Adrenal gland (tissue), 12 donors: ENCODE results near the gene GTPBP3. TPM values are rescaled to one million over a fixed set of nuclear protein-coding genes. Genes with fewer than 3 reads are reported as not detected.

Experiments
- DNase-seq, 7 donors: peaks; one replicate each; pipeline ENCODE4 v3.0.0-alpha.2; 2019 to 2020
- H3K27ac ChIP-seq, 5 donors: fragments of 200-600 bp; sonication (generic) in 4 of 5; 1 replicate in 3 of 5; 2 replicates in 2 of 5; pipeline versions ENCODE4 v1.5.1 to v1.8.0; 2016 to 2020; ENCODE audit warnings: mild to moderate bottlenecking in 1 of 5
- H3K27me3 ChIP-seq: fragments of 200-600 bp; 2 replicates; pipeline ENCODE4 v1.8.0; 2021
- H3K36me3 ChIP-seq, 2 donors: fragments of 200-600 bp; replicated peaks in 1 of 2; 1 replicate in 1 of 2; 2 replicates in 1 of 2; pipeline versions ENCODE4 v1.5.1 to v1.8.0; 2018 to 2022
- H3K4me1 ChIP-seq, 2 donors: fragments of 200-600 bp; replicated peaks in 1 of 2; 1 replicate in 1 of 2; 2 replicates in 1 of 2; pipeline versions ENCODE4 v1.5.1 to v1.8.0; 2018 to 2021
- H3K4me3 ChIP-seq, 4 donors: fragments of 200-600 bp; sonication (generic) in 3 of 4; one replicate each; pipeline ENCODE4 v1.5.1; 2016 to 2018
- H3K9me3 ChIP-seq, 3 donors: fragments of 200-600 bp; sonication (generic) in 1 of 3; replicated peaks in 1 of 3; 1 replicate in 2 of 3; 2 replicates in 1 of 3; pipeline versions ENCODE4 v1.5.1 to v1.8.0; 2016 to 2021
- POLR2A ChIP-seq, 2 donors: fragments of 450-650 bp; IDR thresholded peaks; one replicate each; pipeline ENCODE4 v1.6.1; 2017; ENCODE audit warnings: antibody characterized with exemption in 2 of 2, mild to moderate bottlenecking in 2 of 2, moderate library complexity in 1 of 2
- WGBS, 4 donors: extraction: QIAGEN DNeasy Blood & Tissue Kit in 2 of 4; methylation state at CpG; one replicate each; pipeline versions ENCODE4 v1.1.5 to v1.1.7; 2013 to 2017; 5-methylcytosine and 5-hydroxymethylcytosine counted together
- intact Hi-C, 2 donors: fragments of 100-400 bp; cut with DNase I; formaldehyde crosslinking; loops; one replicate each; pipeline versions ENCODE4 v1.14.1 to v1.15.0; 2022 to 2023
- polyA plus RNA-seq, 3 donors: library from polyadenylated mRNA; stranded (reverse); fragments of 200-250 nt in 2 of 3; fragments of 350-450 nt in 1 of 3; fragmentation: Illumina TruSeq in 1 of 3; extraction: RNeasy Lipid Tissue Mini Kit (QIAGEN cat#74804) in 1 of 3; gene quantifications; one replicate each; pipeline ENCODE4 v1.2.3, GENCODE V29; 2013 to 2014
- total RNA-seq, 9 donors: library from RNA; depleted of rRNA in 4 of 9; stranded (reverse); fragments of >200 nt in 4 of 9; fragments of 120-200 nt in 1 of 9; fragmentation: NEBNext Ultra II Directional in 1 of 9; extraction: Animal tissue kit (Norgen Biotek cat#: 25700) in 1 of 9; gene quantifications; one replicate each; pipeline versions ENCODE4 v1.1.0 to v1.2.4, GENCODE V29; 2013 to 2023
- TF ChIP-seq, protein P1 (sequence below), 6 experiments: fragments of 450-650 bp in 4 of 6; fragments of 200-600 bp in 2 of 6; sonication (generic) in 1 of 6; IDR thresholded peaks; 1 replicate in 5 of 6; 2 replicates in 1 of 6; pipeline versions ENCODE4 v1.5.1 to v1.8.0; 2016 to 2021; ENCODE audit warnings: antibody characterized with exemption in 6 of 6, mild to moderate bottlenecking in 2 of 6, moderate library complexity in 1 of 6
- donor health status: healthy with polysubstance abuse.
- donor health status: Bipolar disorder and iron deficiency.
- donor health status: DM: yes; HTN: yes; CAD: no.
- donor health status: DM: no; HTN: no; CAD: no.
- donor health status: DM: no; HTN: no; CAD: no.
- donor health status: DM: yes; HTN: yes; CAD: no.

GTPBP3 gene
- total and polyA plus RNA-seq, 12 donors, result 5.5 to 50.4 (median 23.8) TPM

DNA sequence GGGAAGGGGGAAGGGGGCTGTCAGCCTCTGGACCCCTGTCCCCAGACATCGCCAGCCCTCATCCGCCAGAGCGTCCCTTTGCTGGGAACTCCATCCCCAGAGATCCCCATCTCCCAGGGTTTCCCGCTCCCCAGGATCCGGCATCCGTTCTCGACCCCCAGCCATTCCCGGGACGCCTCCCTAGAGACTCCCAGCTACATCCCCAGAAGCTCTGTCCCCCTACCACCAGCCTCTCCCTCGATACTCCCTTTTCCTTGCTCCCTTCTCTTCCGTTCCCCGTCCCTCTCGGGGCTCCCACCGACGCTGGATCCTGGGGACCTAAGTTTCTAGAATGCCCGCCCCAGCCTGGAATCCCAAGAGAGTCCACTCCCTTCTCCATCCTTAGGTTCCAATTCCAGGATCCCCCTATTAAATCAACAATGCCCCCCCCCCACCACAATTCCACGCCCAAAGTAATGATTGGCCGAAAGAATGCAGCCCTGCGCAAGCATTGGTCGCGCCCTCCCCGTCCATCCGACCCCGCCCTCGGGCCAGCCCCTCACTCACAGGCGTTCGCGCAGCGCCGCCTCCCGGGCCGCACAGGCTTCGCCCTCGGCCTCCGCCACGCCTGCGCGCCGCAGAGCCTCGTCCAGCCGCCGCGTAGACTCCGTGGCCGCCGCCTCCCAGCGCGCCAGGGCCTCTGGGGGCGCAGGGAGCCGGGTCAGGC is 53.5 kb downstream of the GTPBP3 start:
- Histone ChIP-seq H3K27ac (peak overlapping the region in 2 of 5 donors; percentile 47), H3K9me3 (no peaks in the 10 kb centered on the region), H3K27me3 (no peaks in the 10 kb centered on the region), H3K4me1 (peaks cover 14 to 34% of the 10 kb centered on the region in 2 donors), H3K36me3 (no peaks in the 10 kb centered on the region), H3K4me3 (peak overlapping the region in 2 of 4 donors; percentile 20 to 52)
- DNase-seq, result peak; percentile 88 to 95 (median 94)
- intact Hi-C loops, result loop anchor here in 1 of 2 donors (5.0 kb wide), 1 partner anchor 71 kb away; the partner anchor contains the start of gene NXNL1
- TF ChIP-seq, protein P1, sequence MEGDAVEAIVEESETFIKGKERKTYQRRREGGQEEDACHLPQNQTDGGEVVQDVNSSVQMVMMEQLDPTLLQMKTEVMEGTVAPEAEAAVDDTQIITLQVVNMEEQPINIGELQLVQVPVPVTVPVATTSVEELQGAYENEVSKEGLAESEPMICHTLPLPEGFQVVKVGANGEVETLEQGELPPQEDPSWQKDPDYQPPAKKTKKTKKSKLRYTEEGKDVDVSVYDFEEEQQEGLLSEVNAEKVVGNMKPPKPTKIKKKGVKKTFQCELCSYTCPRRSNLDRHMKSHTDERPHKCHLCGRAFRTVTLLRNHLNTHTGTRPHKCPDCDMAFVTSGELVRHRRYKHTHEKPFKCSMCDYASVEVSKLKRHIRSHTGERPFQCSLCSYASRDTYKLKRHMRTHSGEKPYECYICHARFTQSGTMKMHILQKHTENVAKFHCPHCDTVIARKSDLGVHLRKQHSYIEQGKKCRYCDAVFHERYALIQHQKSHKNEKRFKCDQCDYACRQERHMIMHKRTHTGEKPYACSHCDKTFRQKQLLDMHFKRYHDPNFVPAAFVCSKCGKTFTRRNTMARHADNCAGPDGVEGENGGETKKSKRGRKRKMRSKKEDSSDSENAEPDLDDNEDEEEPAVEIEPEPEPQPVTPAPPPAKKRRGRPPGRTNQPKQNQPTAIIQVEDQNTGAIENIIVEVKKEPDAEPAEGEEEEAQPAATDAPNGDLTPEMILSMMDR (IDR thresholded peaks at IDR 0.05), result peak; percentile 22 to 93 (median 57)
- TF ChIP-seq POLR2A (IDR thresholded peaks at IDR 0.05), result no peak
- WGBS, 4 donors, result 0 to 1% (median 0%) methylated on average over 14 to 50 of the region's 50 CpGs

DNA sequence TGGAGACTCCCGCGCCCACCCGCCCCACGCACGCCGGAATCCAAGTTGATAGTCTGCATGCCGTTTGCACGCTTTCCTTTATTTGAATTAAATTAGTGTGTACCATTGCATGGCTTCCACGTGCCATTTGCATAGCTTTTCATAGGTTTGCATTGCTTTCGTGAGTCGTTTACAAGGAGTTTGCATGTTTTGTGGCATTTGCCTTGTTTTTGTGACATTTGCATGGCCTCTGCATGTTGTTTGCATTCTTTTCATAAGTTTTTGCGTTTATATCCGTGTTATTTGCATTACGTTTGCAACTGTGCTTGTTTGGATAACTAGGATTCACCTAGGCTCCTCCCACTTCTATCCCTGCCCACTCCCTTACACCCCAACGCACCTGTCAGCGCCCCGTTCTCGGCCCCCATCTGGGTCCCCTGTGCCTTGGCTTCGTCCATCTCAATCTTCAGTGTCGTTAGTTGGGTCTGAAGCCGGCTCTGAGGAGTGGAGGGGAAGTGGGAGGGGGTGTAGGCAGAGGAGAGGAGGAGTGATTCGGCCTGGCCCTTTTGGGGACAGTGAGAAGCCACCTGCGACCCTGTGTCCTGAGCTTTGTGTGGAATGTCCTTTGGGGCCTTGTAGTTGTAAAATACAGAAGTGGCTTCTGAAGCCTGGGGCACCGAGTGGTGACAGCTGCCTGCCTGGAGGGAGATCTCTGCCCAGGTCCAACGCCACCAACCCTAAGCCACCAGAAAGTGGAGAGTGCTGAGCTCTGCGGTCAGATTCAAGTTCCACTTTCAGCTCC is 54.2 kb downstream of the GTPBP3 start:
- peak overlapping the region in 1 of 4 donors; percentile 52 for H3K4me3 ChIP-seq
- intact Hi-C loops, result loop anchor here in 1 of 2 donors (5.0 kb wide), 1 partner anchor 71 kb away; the partner anchor contains the start of gene NXNL1
- peaks cover 14 to 34% of the 10 kb centered on the region in 2 donors for H3K4me1 ChIP-seq
- DNase-seq, result peak in 1 of 7 donors; percentile 39
- H3K36me3 ChIP-seq, result no peaks in the 10 kb centered on the region
- TF ChIP-seq, protein P1 (IDR thresholded peaks at IDR 0.05), result no peak
- TF ChIP-seq POLR2A (IDR thresholded peaks at IDR 0.05), result no peak
- H3K27ac ChIP-seq, result peak overlapping the region in 2 of 5 donors; percentile 47
- 3 to 7% (median 4%) methylated on average over 15 to 26 of the region's 26 CpGs for WGBS, 4 donors
- H3K27me3 ChIP-seq, result no peaks in the 10 kb centered on the region
- no peaks in the 10 kb centered on the region for H3K9me3 ChIP-seq

Other genes starting within 250 kb of the GTPBP3 start
- 10 to 100 TPM; 26.5 to 55.6 (median 42.3) TPM for gene USE1, start 122.2 kb upstream of the GTPBP3 start, total RNA-seq
- 10 to 100 TPM; 23.7 to 87.8 (median 75.3) TPM for gene USE1, start 122.2 kb upstream of the GTPBP3 start, polyA plus RNA-seq
- 10 to 100 TPM in 8 of 9 donors, 1 to 10 TPM in 1; 6.1 to 49.1 (median 33.6) TPM for gene OCEL1, start 111.3 kb upstream of the GTPBP3 start, total RNA-seq
- gene OCEL1, start 111.3 kb upstream of the GTPBP3 start, polyA plus RNA-seq, result 10 to 100 TPM; 10.3 to 48.2 (median 27.0) TPM
- gene NR2F6, start 91.6 kb upstream of the GTPBP3 start, total RNA-seq, result 100 to 1,000 TPM in 1 of 9 donors, 10 to 100 TPM in 8; 36.2 to 140 (median 57.0) TPM
- gene NR2F6, start 91.6 kb upstream of the GTPBP3 start, polyA plus RNA-seq, result 10 to 100 TPM in 2 of 3 donors, 1 to 10 TPM in 1; 6.6 to 26.3 (median 22.6) TPM
- 10 to 100 TPM in 2 of 9 donors, 1 to 10 TPM in 7; 1.8 to 13.2 (median 4.1) TPM for gene USHBP1, start 72.8 kb upstream of the GTPBP3 start, total RNA-seq
- 10 to 100 TPM in 2 of 3 donors, under 1 TPM in 1; 0.71 to 23.6 (median 10.4) TPM for gene USHBP1, start 72.8 kb upstream of the GTPBP3 start, polyA plus RNA-seq
- gene BABAM1, start 70.1 kb upstream of the GTPBP3 start, total RNA-seq, result 100 to 1,000 TPM in 2 of 9 donors, 10 to 100 TPM in 7; 68.5 to 162 (median 79.7) TPM
- gene BABAM1, start 70.1 kb upstream of the GTPBP3 start, polyA plus RNA-seq, result 100 to 1,000 TPM in 2 of 3 donors, 10 to 100 TPM in 1; 71.1 to 116 (median 101) TPM
- 1 to 10 TPM in 1 of 9 donors, under 1 TPM in 8; 0.17 to 1.8 (median 0.35) TPM for gene ANKLE1, start 55.7 kb upstream of the GTPBP3 start, total RNA-seq
- 1 to 10 TPM in 1 of 3 donors, under 1 TPM in 2; 0.11 to 1.7 (median 0.64) TPM for gene ANKLE1, start 55.7 kb upstream of the GTPBP3 start, polyA plus RNA-seq
- 10 to 100 TPM; 13.6 to 60.0 (median 39.6) TPM for gene ABHD8, start 34.1 kb upstream of the GTPBP3 start, total RNA-seq
- gene ABHD8, start 34.1 kb upstream of the GTPBP3 start, polyA plus RNA-seq, result 10 to 100 TPM in 2 of 3 donors, 1 to 10 TPM in 1; 2.3 to 33.1 (median 32.0) TPM
- gene MRPL34, start 31.7 kb upstream of the GTPBP3 start, total RNA-seq, result 100 to 1,000 TPM in 8 of 9 donors, 10 to 100 TPM in 1; 95.8 to 358 (median 165) TPM
- gene MRPL34, start 31.7 kb upstream of the GTPBP3 start, polyA plus RNA-seq, result 100 to 1,000 TPM; 101 to 144 (median 121) TPM
- 10 to 100 TPM in 8 of 9 donors, 1 to 10 TPM in 1; 6.8 to 54.9 (median 36.0) TPM for gene DDA1, start 28.0 kb upstream of the GTPBP3 start, total RNA-seq
- 10 to 100 TPM; 40.3 to 71.4 (median 50.4) TPM for gene DDA1, start 28.0 kb upstream of the GTPBP3 start, polyA plus RNA-seq
- gene ANO8, start 2.7 kb upstream of the GTPBP3 start, total RNA-seq, result 10 to 100 TPM in 8 of 9 donors, 1 to 10 TPM in 1; 4.8 to 78.0 (median 26.5) TPM
- gene ANO8, start 2.7 kb upstream of the GTPBP3 start, polyA plus RNA-seq, result 10 to 100 TPM in 2 of 3 donors, 1 to 10 TPM in 1; 4.4 to 70.7 (median 33.0) TPM
- gene PLVAP, start 39.8 kb downstream of the GTPBP3 start, total RNA-seq, result 100 to 1,000 TPM in 3 of 9 donors, 10 to 100 TPM in 6; 27.9 to 140 (median 72.2) TPM
- 100 to 1,000 TPM in 2 of 3 donors, 10 to 100 TPM in 1; 40.9 to 381 (median 127) TPM for gene PLVAP, start 39.8 kb downstream of the GTPBP3 start, polyA plus RNA-seq
- gene CCDC194, start 56.6 kb downstream of the GTPBP3 start, total RNA-seq, result 1 to 10 TPM in 6 of 9 donors, under 1 TPM in 1, not detected in 2; 0.49 to 5.6 (median 2.8) TPM
- 1 to 10 TPM; 1.1 to 3.0 (median 1.3) TPM for gene CCDC194, start 56.6 kb downstream of the GTPBP3 start, polyA plus RNA-seq
- 100 to 1,000 TPM; 146 to 940 (median 704) TPM for gene BST2, start 68.1 kb downstream of the GTPBP3 start, total RNA-seq
- 100 to 1,000 TPM; 159 to 304 (median 271) TPM for gene BST2, start 68.1 kb downstream of the GTPBP3 start, polyA plus RNA-seq
- gene MVB12A, start 82.5 kb downstream of the GTPBP3 start, total RNA-seq, result 100 to 1,000 TPM in 5 of 9 donors, 10 to 100 TPM in 4; 53.3 to 162 (median 104) TPM
- gene MVB12A, start 82.5 kb downstream of the GTPBP3 start, polyA plus RNA-seq, result 100 to 1,000 TPM in 2 of 3 donors, 10 to 100 TPM in 1; 17.4 to 142 (median 132) TPM
- 1 to 10 TPM in 7 of 9 donors, under 1 TPM in 2; 0.22 to 8.7 (median 5.4) TPM for gene TMEM221, start 111.1 kb downstream of the GTPBP3 start, total RNA-seq
- gene TMEM221, start 111.1 kb downstream of the GTPBP3 start, polyA plus RNA-seq, result 1 to 10 TPM in 2 of 3 donors, under 1 TPM in 1; 0.77 to 2.8 (median 1.9) TPM
- gene NXNL1, start 123.4 kb downstream of the GTPBP3 start, total RNA-seq, result 1 to 10 TPM in 2 of 9 donors, under 1 TPM in 3, not detected in 4; 0.41 to 2.7 (median 0.92) TPM
- 1 to 10 TPM in 2 of 3 donors, not detected in 1; 2.6 to 4.8 TPM for gene NXNL1, start 123.4 kb downstream of the GTPBP3 start, polyA plus RNA-seq
- 100 to 1,000 TPM in 1 of 9 donors, 10 to 100 TPM in 7, 1 to 10 TPM in 1; 4.9 to 107 (median 56.3) TPM for gene SLC27A1, start 133.0 kb downstream of the GTPBP3 start, total RNA-seq
- 10 to 100 TPM in 2 of 3 donors, 1 to 10 TPM in 1; 6.8 to 78.8 (median 33.3) TPM for gene SLC27A1, start 133.0 kb downstream of the GTPBP3 start, polyA plus RNA-seq
- 100 to 1,000 TPM in 7 of 9 donors, 10 to 100 TPM in 2; 80.4 to 181 (median 125) TPM for gene PGLS, start 174.1 kb downstream of the GTPBP3 start, total RNA-seq
- 100 to 1,000 TPM in 2 of 3 donors, 10 to 100 TPM in 1; 36.1 to 200 (median 134) TPM for gene PGLS, start 174.1 kb downstream of the GTPBP3 start, polyA plus RNA-seq
- gene COLGALT1, start 218.1 kb downstream of the GTPBP3 start, total RNA-seq, result 10 to 100 TPM; 23.5 to 79.1 (median 59.3) TPM
- 10 to 100 TPM; 30.7 to 81.0 (median 39.8) TPM for gene COLGALT1, start 218.1 kb downstream of the GTPBP3 start, polyA plus RNA-seq